Bronchial epithelial cell (primary cell): ENCODE results near the gene ITGA5. TPM values are rescaled to one million over a fixed set of nuclear protein-coding genes. Genes with fewer than 3 reads are reported as not detected.

Experiments
- DNase-seq: peaks from one replicate; pipeline ENCODE4 v3.0.0-alpha.2; 2010; ENCODE audit warnings: low read depth
- FAIRE-seq: peaks from 2 replicates; lab custom pipeline; 2011; peaks lifted over from hg19 to GRCh38; lab: Jason Lieb, UNC
- H3K27me3 ChIP-seq: 2 replicates; pipeline ENCODE4 v1.5.1; 2011; ENCODE audit warnings: low read length; ENCODE audit not compliant: control insufficient read depth, insufficient read depth
- H3K36me3 ChIP-seq: 2 replicates; pipeline ENCODE4 v1.5.1; 2011; ENCODE audit warnings: low read length; ENCODE audit not compliant: control insufficient read depth, insufficient read depth
- H3K4me3 ChIP-seq: 2 replicates; pipeline ENCODE4 v1.5.1; 2011; ENCODE audit warnings: mild to moderate bottlenecking, low read depth, low read length, control low read depth
- CTCF ChIP-seq: IDR thresholded peaks from 2 replicates; pipeline ENCODE4 v1.5.1; 2011; ENCODE audit warnings: mild to moderate bottlenecking, moderate library complexity, low read length, control low read depth, inconsistent platforms; ENCODE audit not compliant: insufficient read depth, severe bottlenecking
- total RNA-seq: library from RNA; depleted of rRNA; stranded (reverse); fragments of >200 nt; gene quantifications from 2 replicates; pipeline ENCODE4 v1.2.1, GENCODE V29; 2014

ITGA5 gene
- total RNA-seq, 1 donor from 2014 or later, result 98.5 TPM

- Histone ChIP-seq H3K27me3 (no peaks in the 10 kb centered on the region), H3K36me3 (peaks cover 44% of the 10 kb centered on the region), H3K4me3 (no peak overlapping the region)
- FAIRE-seq, result no peak
- DNase-seq, result no peak
- no peak for TF ChIP-seq CTCF
These were observed 21.9 kb downstream of the ITGA5 start for GRCh38 chr12:54397157-54397556.

GRCh38 chr12:54395545-54395944, 23.5 kb downstream of the ITGA5 start:
- no peaks in the 10 kb centered on the region for H3K27me3 ChIP-seq
- H3K4me3 ChIP-seq, result no peak overlapping the region
- DNase-seq (no peak), FAIRE-seq (no peak)
- TF ChIP-seq CTCF, result no peak
- H3K36me3 ChIP-seq, result peaks cover 29% of the 10 kb centered on the region

GRCh38 chr12:54394986-54395385, 24.1 kb downstream of the ITGA5 start:
- DNase-seq, result no peak
- no peak for TF ChIP-seq CTCF
- FAIRE-seq, result no peak
- H3K36me3 ChIP-seq, result peaks cover 29% of the 10 kb centered on the region
- no peak overlapping the region for H3K4me3 ChIP-seq
- no peaks in the 10 kb centered on the region for H3K27me3 ChIP-seq

- Histone ChIP-seq H3K36me3 (peaks cover 33% of the 10 kb centered on the region), H3K27me3 (no peaks in the 10 kb centered on the region), H3K4me3 (no peak overlapping the region)
- peak; percentile 75 for TF ChIP-seq CTCF
- DNase-seq, result peak; percentile 67
- FAIRE-seq, result no peak
These were observed 24.8 kb downstream of the ITGA5 start for GRCh38 chr12:54394281-54394719.

- TF ChIP-seq CTCF, result no peak
- H3K27me3 ChIP-seq, result no peaks in the 10 kb centered on the region
- H3K4me3 ChIP-seq, result no peak overlapping the region
- H3K36me3 ChIP-seq, result peaks cover 36% of the 10 kb centered on the region
- FAIRE-seq, result no peak
- DNase-seq, result no peak
These were observed 25.3 kb downstream of the ITGA5 start for GRCh38 chr12:54393743-54394142.

GRCh38 chr12:54393207-54393609, 25.9 kb downstream of the ITGA5 start:
- FAIRE-seq, result no peak
- Histone ChIP-seq H3K27me3 (no peaks in the 10 kb centered on the region), H3K4me3 (no peak overlapping the region), H3K36me3 (peaks cover 32% of the 10 kb centered on the region)
- no peak for DNase-seq
- no peak for TF ChIP-seq CTCF
